ENCODE results near the gene ATP10A. TPM values are rescaled to one million over a fixed set of nuclear protein-coding genes. Genes with fewer than 3 reads are reported as not detected.

The ATP10A gene
- total RNA-seq, 2 donors from 2014 or later: 5.6 to 14.3 TPM

- Histone ChIP-seq H3K27me3 (replicated peaks; ENCODE audit: insufficient read depth) (no peaks in the 10 kb centered on the region), H3K36me3 (no peaks in the 10 kb centered on the region), H3K9me3 (no peaks in the 10 kb centered on the region), H3K4me3 (no peak overlapping the region), H3K4me1 (replicated peaks) (peaks cover 7% of the 10 kb centered on the region), H3K27ac (no peak overlapping the region)
- intact Hi-C loops (cut with DNase I): no loop called here
- DNase-seq (ENCODE audit: low spot score): no peak
- 94% methylated on average over 2 of the region's 2 CpGs for WGBS
- TF ChIP-seq POLR2A (IDR thresholded peaks at IDR 0.05): no peak
- no peak for TF ChIP-seq POLR2AphosphoS5 (IDR thresholded peaks at IDR 0.05)
- TF ChIP-seq, protein P1, sequence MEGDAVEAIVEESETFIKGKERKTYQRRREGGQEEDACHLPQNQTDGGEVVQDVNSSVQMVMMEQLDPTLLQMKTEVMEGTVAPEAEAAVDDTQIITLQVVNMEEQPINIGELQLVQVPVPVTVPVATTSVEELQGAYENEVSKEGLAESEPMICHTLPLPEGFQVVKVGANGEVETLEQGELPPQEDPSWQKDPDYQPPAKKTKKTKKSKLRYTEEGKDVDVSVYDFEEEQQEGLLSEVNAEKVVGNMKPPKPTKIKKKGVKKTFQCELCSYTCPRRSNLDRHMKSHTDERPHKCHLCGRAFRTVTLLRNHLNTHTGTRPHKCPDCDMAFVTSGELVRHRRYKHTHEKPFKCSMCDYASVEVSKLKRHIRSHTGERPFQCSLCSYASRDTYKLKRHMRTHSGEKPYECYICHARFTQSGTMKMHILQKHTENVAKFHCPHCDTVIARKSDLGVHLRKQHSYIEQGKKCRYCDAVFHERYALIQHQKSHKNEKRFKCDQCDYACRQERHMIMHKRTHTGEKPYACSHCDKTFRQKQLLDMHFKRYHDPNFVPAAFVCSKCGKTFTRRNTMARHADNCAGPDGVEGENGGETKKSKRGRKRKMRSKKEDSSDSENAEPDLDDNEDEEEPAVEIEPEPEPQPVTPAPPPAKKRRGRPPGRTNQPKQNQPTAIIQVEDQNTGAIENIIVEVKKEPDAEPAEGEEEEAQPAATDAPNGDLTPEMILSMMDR (IDR thresholded peaks at IDR 0.05): no peak
Observed at GRCh38 chr15:25787381-25787780, 75.7 kb downstream of the ATP10A start.

DNA sequence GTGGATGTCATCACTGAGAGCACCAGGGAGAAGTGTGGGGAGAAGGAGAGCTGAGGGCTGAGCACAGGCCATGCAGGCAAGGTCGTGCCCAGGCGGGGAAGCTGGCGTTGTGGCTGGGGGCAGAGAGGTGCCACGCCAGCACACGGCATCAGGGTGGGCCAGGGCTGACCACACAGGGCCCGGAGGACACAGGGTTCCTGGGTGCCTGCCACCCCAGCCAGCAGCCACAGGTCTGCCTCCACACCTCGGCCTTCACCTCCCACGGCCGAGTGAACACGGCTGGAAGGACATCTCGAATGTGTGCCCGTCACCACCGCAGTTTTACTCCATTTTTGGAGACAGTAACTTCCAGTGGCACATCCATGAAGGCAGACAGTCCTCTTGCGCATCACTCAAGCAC, 77.1 kb downstream of the ATP10A start:
- H3K4me1 ChIP-seq (replicated peaks): peaks cover 7% of the 10 kb centered on the region
- no peaks in the 10 kb centered on the region for H3K9me3 ChIP-seq
- H3K36me3 ChIP-seq: no peaks in the 10 kb centered on the region
- intact Hi-C loops (cut with DNase I): no loop called here
- H3K27ac ChIP-seq: no peak overlapping the region
- no peak overlapping the region for H3K4me3 ChIP-seq
- TF ChIP-seq, protein P1 (IDR thresholded peaks at IDR 0.05): no peak
- TF ChIP-seq POLR2A (IDR thresholded peaks at IDR 0.05) (no peak), POLR2AphosphoS5 (IDR thresholded peaks at IDR 0.05) (no peak)
- no peak for DNase-seq (ENCODE audit: low spot score)
- H3K27me3 ChIP-seq (replicated peaks; ENCODE audit: insufficient read depth): no peaks in the 10 kb centered on the region
- WGBS: 89% methylated on average over 14 of the region's 14 CpGs

GRCh38 chr15:25785641-25786025, 77.5 kb downstream of the ATP10A start:
- no peak for DNase-seq (ENCODE audit: low spot score)
- H3K36me3 ChIP-seq: no peaks in the 10 kb centered on the region
- H3K4me1 ChIP-seq (replicated peaks): peaks cover 11% of the 10 kb centered on the region
- intact Hi-C loops (cut with DNase I): no loop called here
- 85% methylated on average over 9 of the region's 9 CpGs for WGBS
- H3K27ac ChIP-seq: no peak overlapping the region
- TF ChIP-seq, protein P1 (IDR thresholded peaks at IDR 0.05): no peak
- TF ChIP-seq POLR2A (IDR thresholded peaks at IDR 0.05): no peak
- TF ChIP-seq POLR2AphosphoS5 (IDR thresholded peaks at IDR 0.05): no peak
- no peaks in the 10 kb centered on the region for H3K9me3 ChIP-seq
- H3K27me3 ChIP-seq (replicated peaks; ENCODE audit: insufficient read depth): no peaks in the 10 kb centered on the region
- no peak overlapping the region for H3K4me3 ChIP-seq

DNA sequence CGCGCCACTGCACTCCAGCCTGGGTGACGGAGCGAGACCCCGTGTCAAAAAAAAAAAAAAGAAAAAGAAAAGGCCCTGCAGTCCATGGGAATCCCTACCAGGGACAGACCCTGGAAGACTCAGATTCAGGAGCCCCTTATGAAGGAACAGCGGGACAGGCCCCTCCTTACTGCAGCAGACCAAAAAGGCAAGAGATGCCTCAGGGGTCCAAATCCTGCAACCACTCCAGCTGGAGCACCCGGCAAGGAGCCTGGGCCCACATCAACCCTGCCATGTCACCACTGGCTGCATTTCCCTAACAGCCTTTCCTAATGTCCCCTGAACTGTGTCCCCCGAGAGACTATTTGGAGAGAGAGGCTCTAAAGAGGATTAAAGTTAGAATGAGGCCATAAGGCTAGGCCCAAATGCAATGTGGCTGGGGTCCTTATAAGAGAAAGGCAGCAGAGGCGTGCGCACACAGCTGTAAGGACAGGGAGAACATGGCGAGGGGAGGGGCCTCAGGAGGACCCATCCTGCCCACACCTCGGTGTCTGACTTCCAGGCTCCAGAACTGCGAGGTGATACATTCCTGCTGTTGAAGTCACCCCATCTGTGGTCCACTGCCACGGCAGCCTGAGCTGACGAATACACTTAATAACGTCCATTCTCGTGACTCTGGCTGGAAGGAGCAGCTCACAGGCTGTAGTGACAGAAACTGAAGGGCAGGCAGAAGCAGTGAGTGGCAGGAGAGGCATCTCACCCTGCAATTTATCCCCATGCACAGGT, 78.1 kb downstream of the ATP10A start:
- intact Hi-C loops (cut with DNase I): loop anchor here (5.0 kb wide), 1 partner anchor 48 kb away; no protein-coding TSS in a partner anchor

More for the DNA sequence above, 78.1 kb downstream of the ATP10A start:
- TF ChIP-seq POLR2AphosphoS5 (IDR thresholded peaks at IDR 0.05): no peak
- TF ChIP-seq POLR2A (IDR thresholded peaks at IDR 0.05): no peak
- TF ChIP-seq, protein P1 (IDR thresholded peaks at IDR 0.05): no peak
- 91% methylated on average over 17 of the region's 17 CpGs for WGBS
- H3K36me3 ChIP-seq: no peaks in the 10 kb centered on the region
- H3K4me1 ChIP-seq (replicated peaks): peaks cover 11% of the 10 kb centered on the region
- no peaks in the 10 kb centered on the region for H3K9me3 ChIP-seq
- H3K27me3 ChIP-seq (replicated peaks; ENCODE audit: insufficient read depth): no peaks in the 10 kb centered on the region
- no peak for DNase-seq (ENCODE audit: low spot score)
- H3K27ac ChIP-seq: no peak overlapping the region
- H3K4me3 ChIP-seq: no peak overlapping the region
